ENCODE measurements around the gene CHIC2.

The CHIC2 gene

GRCh38 chr4:54041933-54042332, 22.5 kb downstream of the CHIC2 start:
- H2AFZ ChIP-seq (ENCODE audit: low read length): no peak overlapping the region
- H3K4me1 ChIP-seq (ENCODE audit: insufficient read depth, low read length, severe bottlenecking): no peaks in the 10 kb centered on the region
- H3K4me2 ChIP-seq (ENCODE audit: low read length): no peak overlapping the region
- H3K36me3 ChIP-seq (ENCODE audit: insufficient read depth, low read length): peaks cover 27% of the 10 kb centered on the region
- H3K9me3 ChIP-seq (ENCODE audit: low read length): 0 out of 2 replicates have a peak, but pooled peaks cover 2% of the 10 kb centered on the region
- H3K9ac ChIP-seq (ENCODE audit: low read length): no peak overlapping the region
- no peaks in the 10 kb centered on the region for H3K9me2 ChIP-seq (ENCODE audit: low read depth, low read length)
- H4K20me1 ChIP-seq (ENCODE audit: insufficient read depth, low read length): no peaks in the 10 kb centered on the region
- H3K27me3 ChIP-seq (ENCODE audit: insufficient read depth, low read length): no peaks in the 10 kb centered on the region
- H3F3A ChIP-seq (ENCODE audit: insufficient read depth, low read length): no peaks in the 10 kb centered on the region
- peaks cover 8% of the 10 kb centered on the region; the same call in 1 of the 2 replicates for H3K79me2 ChIP-seq (ENCODE audit: insufficient read depth, low read length)
- TF ChIP-seq EZH2 (IDR thresholded peaks at IDR 0.05; ENCODE audit: borderline replicate concordance, low read length) (no peak), CTCF (IDR thresholded peaks at IDR 0.05; ENCODE audit: low read length) (no peak)
- no peak overlapping the region for H3K27ac ChIP-seq (ENCODE audit: low read depth, low read length, poor library complexity, severe bottlenecking)
- no peak overlapping the region for H3K4me3 ChIP-seq (ENCODE audit: low read depth, low read length, poor library complexity, severe bottlenecking)

- H4K20me1 ChIP-seq (ENCODE audit: insufficient read depth, low read length): no peaks in the 10 kb centered on the region
- H3K27me3 ChIP-seq (ENCODE audit: insufficient read depth, low read length): no peaks in the 10 kb centered on the region
- H3K36me3 ChIP-seq (ENCODE audit: insufficient read depth, low read length): peaks cover 27% of the 10 kb centered on the region
- no peaks in the 10 kb centered on the region for H3K9me2 ChIP-seq (ENCODE audit: low read depth, low read length)
- H3K9ac ChIP-seq (ENCODE audit: low read length): no peak overlapping the region
- H3K4me3 ChIP-seq (ENCODE audit: low read depth, low read length, poor library complexity, severe bottlenecking): no peak overlapping the region
- TF ChIP-seq CTCF (IDR thresholded peaks at IDR 0.05; ENCODE audit: low read length) (no peak), EZH2 (IDR thresholded peaks at IDR 0.05; ENCODE audit: borderline replicate concordance, low read length) (no peak)
- no peaks in the 10 kb centered on the region for H3K4me1 ChIP-seq (ENCODE audit: insufficient read depth, low read length, severe bottlenecking)
- 0 out of 2 replicates have a peak, but pooled peaks cover 2% of the 10 kb centered on the region for H3K9me3 ChIP-seq (ENCODE audit: low read length)
- peaks cover 8% of the 10 kb centered on the region; the same call in 1 of the 2 replicates for H3K79me2 ChIP-seq (ENCODE audit: insufficient read depth, low read length)
- H3K4me2 ChIP-seq (ENCODE audit: low read length): no peak overlapping the region
- no peaks in the 10 kb centered on the region for H3F3A ChIP-seq (ENCODE audit: insufficient read depth, low read length)
- H3K27ac ChIP-seq (ENCODE audit: low read depth, low read length, poor library complexity, severe bottlenecking): no peak overlapping the region
- H2AFZ ChIP-seq (ENCODE audit: low read length): no peak overlapping the region
Observed at GRCh38 chr4:54041100-54041499, 23.3 kb downstream of the CHIC2 start.

DNA sequence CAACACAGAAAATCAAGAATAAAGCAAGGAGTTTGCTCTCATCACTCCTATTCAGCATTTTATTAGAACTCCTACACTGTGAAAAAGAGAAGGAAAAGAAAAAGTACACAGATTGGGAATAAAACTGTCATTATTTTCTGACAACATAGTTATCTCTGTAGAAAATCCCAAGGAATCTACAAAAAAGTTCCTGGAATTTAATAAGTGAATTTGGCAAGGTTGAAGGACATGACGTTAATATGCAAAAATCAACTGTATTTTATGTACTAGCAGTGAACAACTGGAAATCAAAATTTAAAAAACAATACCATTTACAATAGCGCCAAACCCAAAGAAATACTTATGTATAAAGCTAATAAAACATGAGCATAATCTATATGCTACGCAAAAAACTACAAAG, 26.3 kb downstream of the CHIC2 start:
- no peaks in the 10 kb centered on the region for H4K20me1 ChIP-seq (ENCODE audit: insufficient read depth, low read length)
- no peaks in the 10 kb centered on the region for H3F3A ChIP-seq (ENCODE audit: insufficient read depth, low read length)
- H3K4me3 ChIP-seq (ENCODE audit: low read depth, low read length, poor library complexity, severe bottlenecking): no peak overlapping the region
- no peak overlapping the region for H3K9ac ChIP-seq (ENCODE audit: low read length)
- H3K27ac ChIP-seq (ENCODE audit: low read depth, low read length, poor library complexity, severe bottlenecking): no peak overlapping the region
- H3K9me2 ChIP-seq (ENCODE audit: low read depth, low read length): no peaks in the 10 kb centered on the region
- H3K79me2 ChIP-seq (ENCODE audit: insufficient read depth, low read length): peaks cover 8% of the 10 kb centered on the region; the same call in 1 of the 2 replicates
- peaks cover 1% of the 10 kb centered on the region for H3K4me1 ChIP-seq (ENCODE audit: insufficient read depth, low read length, severe bottlenecking)
- TF ChIP-seq CTCF (IDR thresholded peaks at IDR 0.05; ENCODE audit: low read length) (no peak), EZH2 (IDR thresholded peaks at IDR 0.05; ENCODE audit: borderline replicate concordance, low read length) (no peak)
- H2AFZ ChIP-seq (ENCODE audit: low read length): no peak overlapping the region
- no peak overlapping the region for H3K4me2 ChIP-seq (ENCODE audit: low read length)
- 0 out of 2 replicates have a peak, but pooled peaks cover 2% of the 10 kb centered on the region for H3K9me3 ChIP-seq (ENCODE audit: low read length)
- peaks cover 33% of the 10 kb centered on the region for H3K36me3 ChIP-seq (ENCODE audit: insufficient read depth, low read length)
- H3K27me3 ChIP-seq (ENCODE audit: insufficient read depth, low read length): no peaks in the 10 kb centered on the region
